Loucy (cell line): ENCODE results near the gene FAM9C.

Experiments used
- H2AFZ ChIP-seq: fragments of 200-600 bp; sonication (generic); 2 replicates; pipeline ENCODE4 v1.6.0; 2016; ENCODE audit warnings: antibody characterized with exemption, mild to moderate bottlenecking, low read length, moderate library complexity
- H3F3A ChIP-seq: fragments of 200-600 bp; 2 replicates; pipeline ENCODE4 v1.6.0; 2016; ENCODE audit warnings: antibody characterized with exemption, low read depth, mild to moderate bottlenecking
- H3K27me3 ChIP-seq: fragments of 200-600 bp; sonication (generic); 2 replicates; pipeline ENCODE4 v1.6.1; 2014; ENCODE audit warnings: low read length, mild to moderate bottlenecking; ENCODE audit not compliant: insufficient read depth, poor library complexity, severe bottlenecking
- H3K36me3 ChIP-seq: fragments of 200-600 bp; sonication (generic); 2 replicates; pipeline ENCODE4 v1.6.1; 2016; ENCODE audit warnings: low read length; ENCODE audit not compliant: insufficient read depth
- H3K4me1 ChIP-seq: fragments of 200-600 bp; sonication (generic); 2 replicates; pipeline ENCODE4 v1.5.1; 2014; ENCODE audit warnings: low read length, mild to moderate bottlenecking; ENCODE audit not compliant: insufficient read depth, poor library complexity, severe bottlenecking
- H3K4me2 ChIP-seq: fragments of 200-600 bp; sonication (generic); 2 replicates; pipeline ENCODE4 v1.6.0; 2014; ENCODE audit warnings: antibody characterized with exemption, low read length, low read depth, mild to moderate bottlenecking; ENCODE audit not compliant: poor library complexity, severe bottlenecking
- H3K4me3 ChIP-seq: fragments of 200-600 bp; sonication (generic); 2 replicates; pipeline ENCODE4 v1.5.1; 2014; ENCODE audit warnings: low read length, mild to moderate bottlenecking, mixed read lengths; ENCODE audit not compliant: poor library complexity, severe bottlenecking
- H3K79me2 ChIP-seq: fragments of 200-600 bp; sonication (generic); 2 replicates; pipeline ENCODE4 v1.6.1; 2014; ENCODE audit warnings: low read length; ENCODE audit not compliant: insufficient read depth
- H3K9ac ChIP-seq: fragments of 200-600 bp; sonication (generic); 2 replicates; pipeline ENCODE4 v1.6.0; 2014; ENCODE audit warnings: mild to moderate bottlenecking, low read depth, low read length, moderate library complexity; ENCODE audit not compliant: poor library complexity, severe bottlenecking
- H3K9me2 ChIP-seq: fragments of 200-600 bp; sonication (generic); replicated peaks from 2 replicates; pipeline ENCODE4 v1.6.1; 2016; ENCODE audit warnings: low read depth, low read length, mixed read lengths
- H3K9me3 ChIP-seq: fragments of 200-600 bp; sonication (generic); 2 replicates; pipeline ENCODE4 v1.6.1; 2014; ENCODE audit warnings: mild to moderate bottlenecking, antibody characterized with exemption, low read length, low read depth; ENCODE audit not compliant: insufficient read depth
- H4K20me1 ChIP-seq: fragments of 200-600 bp; sonication (generic); 2 replicates; pipeline ENCODE4 v1.6.0; 2014; ENCODE audit warnings: antibody characterized with exemption, low read length, mild to moderate bottlenecking; ENCODE audit not compliant: insufficient read depth, poor library complexity, severe bottlenecking
- CTCF ChIP-seq: fragments of 200-600 bp; sonication (generic); conservative IDR thresholded peaks from 2 replicates; pipeline ENCODE4 v1.5.1; 2014; ENCODE audit warnings: mild to moderate bottlenecking, antibody characterized with exemption, low read length
- EZH2phosphoT487 ChIP-seq: fragments of 200-600 bp; IDR thresholded peaks from 2 replicates; pipeline ENCODE4 v1.6.1; 2018; ENCODE audit warnings: antibody characterized with exemption, mild to moderate bottlenecking, moderate library complexity, borderline replicate concordance

FAM9C gene

GRCh38 chrX:13044441-13044840 is at the start of gene FAM9C:
TSS of gene FAM9C (minus strand) at chrX:13044620. CDS start at chrX:13043789, 831 bp downstream.
- Histone ChIP-seq H3K4me2 (no peak within 1 kb of the TSS), H3K4me3 (no peak within 1 kb of the TSS), H3K79me2 (no peaks in the 10 kb centered on the region), H3K9ac (no peak within 1 kb of the TSS), H3K36me3 (no peaks in the 10 kb centered on the region), H3K4me1 (peaks cover 7% of the 10 kb centered on the region), H4K20me1 (no peaks in the 10 kb centered on the region), H3K9me3 (no peaks in the 10 kb centered on the region), H2AFZ (no peak within 1 kb of the TSS), H3F3A (no peaks in the 10 kb centered on the region), H3K9me2 (no peaks in the 10 kb centered on the region), H3K27me3 (no peaks in the 10 kb centered on the region)
- TF ChIP-seq CTCF: no peak
- TF ChIP-seq EZH2phosphoT487: no peak

GRCh38 chrX:13093529-13094140 is 49.2 kb upstream of the FAM9C start:
- Histone ChIP-seq H3K36me3 (no peaks in the 10 kb centered on the region), H3K4me2 (peak overlapping the region; percentile 51), H3K27me3 (no peaks in the 10 kb centered on the region), H3K9ac (no peak overlapping the region), H4K20me1 (no peaks in the 10 kb centered on the region), H3K79me2 (peaks cover 19% of the 10 kb centered on the region), H3K4me3 (no peak overlapping the region), H3F3A (peaks cover 11% of the 10 kb centered on the region; the same call in 1 of the 2 replicates), H3K9me2 (no peaks in the 10 kb centered on the region), H3K9me3 (no peaks in the 10 kb centered on the region), H3K4me1 (peaks cover 45% of the 10 kb centered on the region), H2AFZ (no peak overlapping the region)
- no peak for TF ChIP-seq EZH2phosphoT487
- no peak for TF ChIP-seq CTCF

- Histone ChIP-seq H3K4me3 (peak overlapping the region; percentile 70), H3K4me2 (peak overlapping the region; percentile 80)
Observed at GRCh38 chrX:13092455-13092941, 48.1 kb upstream of the FAM9C start.

More at GRCh38 chrX:13092455-13092941, 48.1 kb upstream of the FAM9C start:
- Histone ChIP-seq H3K79me2 (peaks cover 22% of the 10 kb centered on the region), H3K4me1 (peaks cover 56% of the 10 kb centered on the region), H3K27me3 (no peaks in the 10 kb centered on the region), H4K20me1 (no peaks in the 10 kb centered on the region), H3F3A (peaks cover 16% of the 10 kb centered on the region), H3K9me3 (no peaks in the 10 kb centered on the region), H3K9ac (peak overlapping the region; percentile 96), H3K9me2 (no peaks in the 10 kb centered on the region), H2AFZ (no peak overlapping the region), H3K36me3 (no peaks in the 10 kb centered on the region)
- TF ChIP-seq CTCF (peak; percentile 64), EZH2phosphoT487 (no peak)
